Suprapubic skin (tissue), 4 donors: ENCODE results near the gene CCDC28A.

Source experiments
- EP300 ChIP-seq: sonication (generic); formaldehyde crosslinking; IDR thresholded peaks from one replicate; pipeline ENCODE4 v1.6.1; 2017; ENCODE audit warnings: antibody characterized with exemption
- POLR2AphosphoS5 ChIP-seq, 3 donors: sonication (generic); formaldehyde crosslinking; IDR thresholded peaks; one replicate each; pipeline ENCODE4 v1.6.1; 2017; ENCODE audit warnings: antibody characterized with exemption in 3 of 3
- TF ChIP-seq, protein P1 (sequence below), 2 donors: fragments of 200-600 bp in 1 of 2; fragments of 450-650 bp in 1 of 2; sonication (generic) in 1 of 2; IDR thresholded peaks; one replicate each; pipeline ENCODE4 v1.5.1; 2016 to 2019; ENCODE audit warnings: antibody characterized with exemption in 2 of 2, mild to moderate bottlenecking in 1 of 2, moderate library complexity in 1 of 2

DNA sequence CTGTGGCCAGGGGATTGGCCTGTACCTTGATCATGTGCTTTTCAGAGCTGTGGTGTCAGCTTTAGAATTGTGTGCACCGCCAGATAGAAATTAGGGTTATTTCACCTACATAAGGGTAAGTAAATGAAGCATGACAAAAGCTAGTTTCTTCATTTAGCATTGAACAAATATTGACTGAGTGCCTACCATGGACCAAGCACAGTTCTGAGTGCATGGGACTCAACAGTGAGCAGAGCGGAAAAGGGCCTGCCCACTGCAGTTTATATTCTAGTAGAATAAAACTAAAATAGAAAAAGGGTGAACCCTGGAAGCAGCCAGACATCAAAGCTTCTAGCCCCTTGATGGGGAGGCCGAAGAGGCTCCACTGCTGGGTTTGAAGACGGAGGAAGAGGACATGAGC is 48.0 kb downstream of the CCDC28A start:
- TF ChIP-seq, protein P1, sequence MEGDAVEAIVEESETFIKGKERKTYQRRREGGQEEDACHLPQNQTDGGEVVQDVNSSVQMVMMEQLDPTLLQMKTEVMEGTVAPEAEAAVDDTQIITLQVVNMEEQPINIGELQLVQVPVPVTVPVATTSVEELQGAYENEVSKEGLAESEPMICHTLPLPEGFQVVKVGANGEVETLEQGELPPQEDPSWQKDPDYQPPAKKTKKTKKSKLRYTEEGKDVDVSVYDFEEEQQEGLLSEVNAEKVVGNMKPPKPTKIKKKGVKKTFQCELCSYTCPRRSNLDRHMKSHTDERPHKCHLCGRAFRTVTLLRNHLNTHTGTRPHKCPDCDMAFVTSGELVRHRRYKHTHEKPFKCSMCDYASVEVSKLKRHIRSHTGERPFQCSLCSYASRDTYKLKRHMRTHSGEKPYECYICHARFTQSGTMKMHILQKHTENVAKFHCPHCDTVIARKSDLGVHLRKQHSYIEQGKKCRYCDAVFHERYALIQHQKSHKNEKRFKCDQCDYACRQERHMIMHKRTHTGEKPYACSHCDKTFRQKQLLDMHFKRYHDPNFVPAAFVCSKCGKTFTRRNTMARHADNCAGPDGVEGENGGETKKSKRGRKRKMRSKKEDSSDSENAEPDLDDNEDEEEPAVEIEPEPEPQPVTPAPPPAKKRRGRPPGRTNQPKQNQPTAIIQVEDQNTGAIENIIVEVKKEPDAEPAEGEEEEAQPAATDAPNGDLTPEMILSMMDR (IDR thresholded peaks at IDR 0.05), result no peak
- TF ChIP-seq EP300, result no peak
- TF ChIP-seq POLR2AphosphoS5 (IDR thresholded peaks at IDR 0.05), result no peak
